CD4-positive, alpha-beta T cell treated with Interleukin-17A for 4 hours (primary cell): ENCODE data around the gene VPS52.
"Not testable (repeated sequence)": the region's sequence is repeated elsewhere in the genome, so short reads cannot be mapped to it uniquely, and the experiment has no call there.

Experiments used
- DNase-seq: peaks from one replicate; pipeline ENCODE4 v3.0.0-alpha.2; 2020; ENCODE audit warnings: mixed read lengths

Gene VPS52

DNA sequence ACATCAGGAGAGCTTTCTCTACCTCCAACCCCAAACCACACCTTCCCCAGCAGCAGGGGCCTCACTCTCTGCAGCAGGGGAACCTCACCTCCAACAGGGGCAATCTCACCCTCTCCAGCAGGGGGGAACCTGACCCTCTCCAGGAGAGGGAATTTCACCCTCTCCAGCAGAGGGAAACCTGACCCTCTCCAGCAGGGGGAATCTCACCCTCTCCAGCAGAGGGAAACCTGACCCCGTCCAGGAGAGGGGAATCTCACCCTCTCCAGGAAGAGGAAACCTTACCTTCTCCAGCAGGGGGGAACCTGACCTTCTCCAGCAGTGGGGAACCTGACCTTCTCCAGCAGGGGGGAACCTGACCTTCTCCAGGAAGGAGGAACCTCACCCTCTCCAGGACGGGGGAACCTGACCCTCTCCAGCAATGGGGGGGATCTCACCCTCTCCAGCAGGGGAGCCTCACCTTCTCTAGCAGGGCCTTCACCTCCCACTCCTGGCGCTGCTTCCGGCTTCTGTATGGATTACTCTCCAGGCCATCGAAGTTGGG lies 8.4 kb upstream of the VPS52 start:
- DNase-seq = peak; percentile 13

DNA sequence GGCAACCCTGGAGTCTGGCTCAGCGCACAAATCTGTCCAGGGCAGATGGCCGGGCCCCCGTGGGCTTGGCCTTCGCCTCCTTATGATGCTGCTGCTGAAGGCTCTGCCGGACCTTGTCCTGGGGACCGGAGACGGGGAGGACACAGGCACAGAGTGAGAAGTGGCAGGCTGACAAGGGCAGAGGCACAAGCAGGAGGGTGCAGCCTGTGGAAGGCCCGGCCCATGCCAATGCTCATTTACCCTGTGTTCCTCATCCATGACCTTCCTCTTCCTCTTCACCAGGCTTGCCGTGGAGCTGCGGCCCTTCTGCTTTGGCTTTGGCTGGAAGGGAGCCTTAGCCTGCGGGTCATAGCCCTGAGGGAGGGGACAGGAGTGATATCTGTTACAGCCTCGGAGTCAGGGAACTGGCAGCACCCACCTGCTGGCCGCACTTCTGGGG lies 7.6 kb upstream of the VPS52 start:
- DNase-seq = no peak

DNA sequence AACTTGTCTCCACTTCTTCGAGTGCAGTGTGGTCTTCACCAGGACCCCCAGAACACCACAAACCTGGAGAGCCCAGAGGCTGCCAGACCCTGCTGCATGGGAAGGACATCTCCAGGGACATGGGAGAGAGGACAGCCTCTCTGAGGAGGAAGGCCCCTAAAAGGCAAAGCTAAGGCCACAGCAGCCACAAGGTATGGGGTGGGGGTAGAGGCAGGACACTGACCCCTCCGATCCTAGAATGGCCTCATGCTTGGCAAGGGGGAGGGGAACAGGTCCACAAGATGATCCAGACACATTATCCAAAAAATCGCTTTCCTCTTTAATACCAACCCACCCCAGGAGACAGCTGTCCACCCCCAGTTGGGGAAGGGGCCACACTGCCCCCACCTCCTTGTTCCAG lies 7.1 kb upstream of the VPS52 start:
- no peak for DNase-seq

DNA sequence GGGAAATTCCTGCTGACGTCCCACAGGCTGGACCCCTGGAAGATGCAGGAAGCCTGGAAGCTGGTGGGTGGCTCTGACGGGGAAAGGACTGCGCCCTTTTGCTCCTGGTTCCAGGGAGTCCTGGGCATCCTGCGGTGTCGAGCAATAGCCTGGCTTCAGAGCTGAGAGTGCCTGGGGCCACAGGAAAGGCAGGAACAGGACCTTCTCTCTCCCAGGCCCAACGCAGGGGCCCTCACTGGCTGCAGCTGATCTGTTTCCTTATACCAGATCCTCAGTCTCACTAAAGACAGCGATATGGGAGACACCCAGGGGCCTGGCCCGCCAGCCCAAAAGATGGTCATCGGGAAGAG lies 6.7 kb upstream of the VPS52 start:
- DNase-seq = no peak

DNA sequence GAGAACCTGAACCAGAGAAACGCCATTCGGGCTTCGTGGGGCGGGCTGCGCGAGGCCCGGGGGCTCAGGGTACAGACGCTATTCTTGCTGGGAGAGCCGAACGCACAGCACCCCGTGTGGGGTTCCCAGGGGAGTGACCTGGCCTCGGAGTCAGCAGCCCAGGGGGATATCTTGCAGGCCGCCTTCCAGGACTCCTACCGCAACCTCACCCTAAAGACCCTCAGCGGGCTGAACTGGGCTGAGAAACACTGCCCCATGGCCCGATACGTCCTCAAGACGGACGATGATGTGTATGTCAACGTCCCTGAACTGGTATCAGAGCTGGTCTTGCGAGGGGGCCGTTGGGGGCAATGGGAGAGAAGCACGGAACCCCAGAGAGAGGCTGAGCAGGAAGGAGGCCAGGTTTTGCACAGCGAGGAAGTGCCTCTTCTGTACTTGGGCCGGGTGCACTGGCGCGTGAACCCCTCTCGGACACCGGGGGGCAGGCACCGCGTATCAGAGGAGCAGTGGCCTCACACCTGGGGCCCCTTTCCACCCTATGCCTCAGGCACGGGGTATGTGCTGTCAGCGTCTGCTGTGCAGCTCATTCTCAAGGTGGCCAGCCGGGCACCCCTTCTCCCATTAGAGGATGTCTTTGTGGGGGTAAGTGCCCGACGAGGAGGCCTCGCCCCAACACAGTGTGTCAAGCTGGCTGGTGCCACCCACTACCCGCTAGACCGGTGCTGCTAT lies 6.2 kb upstream of the VPS52 start:
- DNase-seq = peak; percentile 29

DNA sequence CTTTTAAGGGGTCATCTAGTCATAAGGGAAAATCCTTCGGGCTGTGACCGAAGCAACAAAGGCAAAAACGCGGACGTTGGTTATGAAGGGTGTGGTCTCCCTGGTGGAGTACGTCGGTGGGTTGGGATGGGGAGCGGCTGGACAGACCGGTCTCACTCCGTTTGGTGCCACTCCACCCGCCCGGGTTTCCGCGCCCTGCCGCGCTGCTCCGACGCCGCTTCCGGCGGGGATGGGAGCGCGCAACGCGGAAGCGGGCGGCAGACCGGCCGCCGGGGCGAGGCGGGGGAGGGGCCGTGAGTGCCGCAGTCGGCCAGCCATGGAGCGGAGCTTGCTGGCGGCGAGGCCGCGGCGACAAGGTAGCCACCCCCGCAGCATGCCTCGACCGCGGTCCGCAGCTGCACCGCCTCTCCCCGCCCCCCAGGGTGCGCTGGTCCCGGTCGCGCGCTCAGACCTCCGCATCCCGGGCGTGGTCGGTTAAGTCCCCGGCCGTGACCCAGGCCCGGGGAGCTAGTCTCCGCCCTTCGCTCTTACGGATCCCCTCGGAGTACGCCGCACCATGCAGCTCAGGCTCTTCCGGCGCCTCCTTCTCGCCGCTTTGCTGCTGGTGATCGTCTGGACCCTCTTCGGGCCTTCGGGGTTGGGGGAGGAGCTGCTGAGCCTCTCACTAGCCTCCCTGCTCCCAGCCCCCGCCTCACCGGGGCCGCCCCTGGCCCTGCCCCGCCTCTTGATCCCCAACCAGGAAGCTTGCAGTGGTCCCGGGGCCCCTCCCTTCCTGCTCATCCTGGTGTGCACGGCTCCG lies 5.4 kb upstream of the VPS52 start, which contains the start of gene B3GALT4:
TSS of gene B3GALT4 (plus strand) at position 260 of the 799 bp plus-strand sequence. CDS start at position 557, 297 bp downstream.
- DNase-seq = peak; percentile 85

DNA sequence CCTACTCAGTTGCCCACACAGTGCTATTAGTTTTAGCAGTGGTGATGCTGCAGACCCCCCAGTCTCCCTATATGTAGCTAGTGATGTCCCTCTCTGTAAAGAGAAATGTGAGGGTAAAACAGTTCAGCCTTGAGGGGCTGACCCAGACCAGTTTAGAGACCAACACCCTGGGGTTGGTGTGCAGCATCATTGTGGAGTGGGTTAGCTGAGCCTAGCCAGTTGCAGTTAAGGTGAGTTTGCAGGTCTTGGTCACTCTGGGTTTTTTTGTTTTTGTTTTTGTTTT lies 4.8 kb upstream of the VPS52 start:
- no peak for DNase-seq

DNA sequence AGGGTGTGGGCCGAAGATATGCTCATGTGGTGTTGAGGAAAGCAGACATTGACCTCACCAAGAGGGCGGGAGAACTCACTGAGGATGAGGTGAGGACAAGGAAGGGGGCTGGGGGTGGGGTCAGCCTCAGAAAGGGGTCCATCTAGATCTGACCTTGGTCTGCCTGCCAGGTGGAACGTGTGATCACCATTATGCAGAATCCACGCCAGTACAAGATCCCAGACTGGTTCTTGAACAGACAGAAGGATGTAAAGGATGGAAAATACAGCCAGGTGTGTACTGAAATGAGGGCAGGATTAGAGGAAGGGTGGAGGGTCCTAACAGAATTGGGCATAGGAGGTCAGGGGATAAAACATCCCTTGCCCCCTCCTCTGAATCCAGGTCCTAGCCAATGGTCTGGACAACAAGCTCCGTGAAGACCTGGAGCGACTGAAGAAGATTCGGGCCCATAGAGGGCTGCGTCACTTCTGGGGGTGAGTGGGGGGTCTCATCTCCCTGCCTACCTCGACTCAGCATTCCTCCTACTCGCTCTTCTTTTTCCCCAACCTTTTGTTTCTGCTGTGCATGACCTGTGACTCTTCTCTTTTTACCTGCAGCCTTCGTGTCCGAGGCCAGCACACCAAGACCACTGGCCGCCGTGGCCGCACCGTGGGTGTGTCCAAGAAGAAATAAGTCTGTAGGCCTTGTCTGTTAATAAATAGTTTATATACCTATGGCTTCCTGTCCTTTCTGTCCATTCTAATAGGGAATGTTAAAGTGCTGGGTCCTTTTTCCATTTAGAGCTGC lies 4.3 kb upstream of the VPS52 start:
- not testable (repeated sequence) for DNase-seq

DNA sequence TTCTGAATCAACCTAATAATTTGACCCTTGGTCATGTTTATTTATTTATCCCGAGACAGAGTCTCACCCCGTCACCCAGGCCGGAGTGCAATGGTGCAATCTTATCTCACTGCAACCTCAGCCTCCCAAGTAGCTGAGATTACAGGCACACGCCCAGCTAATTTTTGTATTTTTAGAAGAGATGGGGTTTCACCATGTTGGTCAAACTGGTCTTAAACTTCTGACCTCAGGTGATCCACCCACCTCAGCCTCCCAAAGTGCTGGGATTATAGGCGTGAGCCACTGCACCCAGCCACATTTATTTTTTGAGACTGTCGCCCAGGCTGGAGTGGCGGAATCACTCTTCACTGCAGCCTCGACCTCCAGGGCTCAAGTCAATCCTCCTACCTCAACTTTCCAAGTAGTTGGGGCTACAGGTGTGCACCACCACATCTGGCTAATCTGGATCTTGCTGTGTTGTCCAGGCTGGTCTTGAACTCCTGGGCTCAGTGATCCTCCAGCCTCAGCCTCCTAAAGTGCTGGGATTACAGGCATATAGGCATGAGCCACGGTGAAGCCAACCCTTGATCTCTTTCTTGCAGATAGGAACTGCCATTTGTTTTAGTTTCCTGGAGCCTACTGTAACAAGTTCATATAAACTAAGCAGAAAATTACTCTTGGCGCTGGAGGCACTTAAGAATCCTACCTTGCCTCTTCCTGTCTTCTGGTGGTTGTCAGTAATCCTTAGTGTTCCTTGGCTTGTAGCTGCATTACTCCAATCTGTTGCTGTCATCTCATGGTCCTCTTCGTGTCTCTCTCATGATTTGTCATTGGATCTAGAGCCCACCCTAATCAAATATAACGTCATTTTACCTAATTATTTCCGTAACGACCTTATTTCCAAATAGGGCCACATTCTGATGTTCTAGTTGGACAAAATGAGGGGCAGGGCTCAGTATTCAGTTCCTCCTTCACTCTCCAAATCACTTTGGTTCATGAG lies 2.5 kb upstream of the VPS52 start:
- no peak for DNase-seq

DNA sequence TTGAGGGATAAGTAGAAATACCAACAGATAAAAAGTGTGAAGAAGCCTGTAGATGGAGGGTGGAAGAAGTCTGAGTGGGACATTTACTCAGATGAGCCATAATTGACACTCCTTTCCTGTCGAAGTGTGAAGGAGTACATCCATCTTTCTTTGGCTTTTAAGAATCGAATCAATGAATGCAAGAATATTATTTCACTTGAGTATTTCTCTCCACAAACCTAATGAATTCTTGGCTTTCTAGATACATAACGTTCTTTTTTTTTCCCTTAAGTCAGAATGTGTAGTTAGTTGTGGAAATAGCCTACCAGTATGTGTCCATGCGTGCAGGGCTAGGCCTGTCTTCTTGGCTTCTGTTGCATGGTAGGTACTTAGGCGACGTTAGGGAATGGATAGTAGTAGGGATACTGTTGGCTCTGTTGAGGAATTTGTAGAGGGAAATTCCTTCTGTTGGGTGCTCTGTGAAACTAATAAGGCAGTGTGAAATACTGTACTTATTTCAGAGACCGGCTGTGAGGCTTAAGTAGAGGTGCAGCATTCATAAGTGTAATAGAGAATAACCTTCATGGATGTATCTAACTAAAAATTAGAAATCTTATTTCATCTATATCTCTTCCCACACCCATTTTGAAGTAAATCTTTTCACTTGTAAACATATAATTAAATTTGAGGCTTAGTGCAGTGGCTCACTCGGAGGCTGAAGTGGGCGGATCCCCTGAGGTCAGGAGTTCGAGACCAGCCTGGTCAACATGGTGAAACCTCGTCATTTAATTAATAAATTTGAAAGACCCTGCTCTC lies 1.6 kb upstream of the VPS52 start:
- no peak for DNase-seq

DNA sequence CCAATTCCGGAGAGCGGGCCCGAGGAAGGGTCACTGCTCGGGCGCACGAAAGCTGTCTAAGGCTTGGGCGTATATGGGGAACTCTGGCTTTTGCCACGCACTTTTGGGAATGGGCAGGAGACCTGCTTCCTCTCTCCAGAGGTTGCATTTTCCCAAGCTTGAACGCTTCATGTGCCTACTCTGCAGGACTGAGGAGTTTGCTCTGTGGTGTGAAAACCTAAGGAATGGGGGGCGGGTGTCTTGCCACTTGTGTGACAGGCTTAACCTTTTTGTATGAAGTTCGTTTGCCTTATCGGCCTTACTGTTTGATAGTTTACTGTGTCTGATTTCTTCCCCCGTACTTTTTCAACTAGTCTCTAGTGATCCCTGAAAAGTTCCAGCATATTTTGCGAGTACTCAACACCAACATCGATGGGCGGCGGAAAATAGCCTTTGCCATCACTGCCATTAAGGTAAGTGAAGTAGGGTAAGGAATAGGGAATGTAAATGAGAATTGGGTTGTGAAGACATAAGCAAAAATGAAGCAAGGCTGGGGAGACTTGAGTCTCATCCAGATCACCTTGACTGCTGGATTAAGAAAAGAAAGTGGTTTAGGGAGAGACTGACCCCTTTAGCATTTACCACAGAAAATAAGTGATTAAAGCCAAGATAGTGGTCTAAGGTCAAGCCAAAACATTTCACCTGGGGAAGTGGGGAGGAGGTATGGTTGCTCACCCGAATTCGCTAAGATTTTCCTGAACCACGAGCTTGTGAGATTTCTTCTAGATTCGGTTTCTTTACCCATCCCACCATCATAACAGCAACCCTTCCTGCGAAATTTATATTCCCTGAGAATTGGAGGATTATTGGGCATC lies 826 bp upstream of the VPS52 start:
- DNase-seq = no peak

DNA sequence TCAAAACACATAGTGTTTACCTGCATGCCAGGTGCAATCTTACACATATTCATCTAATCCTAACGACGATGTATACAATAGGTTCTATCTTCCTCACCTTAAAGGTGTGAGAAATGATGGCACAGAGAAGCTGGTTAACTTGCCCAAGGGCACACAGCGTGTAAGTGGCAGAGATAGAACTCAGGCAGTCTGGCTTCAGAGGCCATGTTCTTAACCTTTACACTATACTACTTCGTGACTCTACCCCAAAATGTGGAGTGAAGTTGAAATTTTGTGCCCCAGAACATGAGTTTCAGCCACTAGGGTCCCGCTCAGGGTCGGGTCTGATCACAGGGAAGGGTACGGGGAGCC lies 584 bp downstream of the VPS52 start:
- no peak for DNase-seq

DNA sequence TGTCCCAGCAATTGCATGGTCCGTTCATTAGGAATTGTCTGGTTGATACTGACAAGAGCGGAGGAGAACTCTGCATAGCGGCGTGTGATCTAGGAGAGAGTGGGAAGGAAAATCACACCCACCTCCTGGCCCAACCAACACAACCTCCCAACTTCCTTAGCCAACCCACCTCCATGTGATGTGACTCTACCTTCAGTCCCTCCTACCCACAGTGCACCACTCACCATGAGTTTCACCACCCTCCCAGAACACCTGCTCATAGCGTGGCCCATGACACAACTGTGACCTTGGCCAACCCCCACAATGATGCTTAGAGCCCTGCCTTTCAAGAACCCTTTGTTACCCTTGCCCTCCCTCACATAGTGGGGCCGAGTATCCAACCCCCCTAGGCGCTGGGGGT lies 7.7 kb downstream of the VPS52 start:
- DNase-seq = no peak

DNA sequence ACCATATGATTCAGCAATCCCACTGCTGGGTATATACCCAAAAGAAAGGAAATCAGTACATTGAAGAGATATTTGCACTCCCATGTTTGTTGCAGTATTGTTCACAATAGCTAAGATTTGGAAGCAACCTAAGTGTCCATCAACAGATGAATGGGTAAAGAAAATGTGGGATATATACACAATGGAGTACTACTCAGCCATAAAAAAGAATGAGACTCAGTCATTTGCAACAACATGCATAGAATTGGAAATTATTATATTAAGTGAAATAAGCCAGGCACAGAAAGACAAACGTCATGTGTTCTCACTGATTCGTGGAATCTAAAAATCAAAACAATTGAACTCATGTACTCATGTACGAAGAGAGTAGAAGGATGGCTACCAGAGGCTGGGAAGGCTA lies 9.2 kb downstream of the VPS52 start:
- not testable (repeated sequence) for DNase-seq

DNA sequence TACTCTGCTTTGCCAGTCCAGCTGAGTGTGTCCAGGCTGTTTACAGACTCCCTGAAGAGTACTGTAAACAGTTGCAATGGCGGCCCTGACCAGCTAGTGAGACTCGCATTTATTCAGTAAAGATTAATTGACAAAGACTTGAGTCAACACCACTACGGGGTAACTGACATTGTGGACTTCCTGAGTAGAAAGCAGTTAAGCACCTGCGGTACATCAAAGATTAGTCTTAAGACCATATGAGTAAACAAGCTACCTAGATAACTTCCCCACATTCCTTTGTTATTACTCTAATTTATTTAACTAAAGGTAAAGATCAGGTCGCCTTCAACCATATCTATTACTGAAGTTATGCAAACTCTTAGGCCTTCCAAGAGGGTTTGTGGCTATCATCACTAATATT lies 12.6 kb downstream of the VPS52 start:
- DNase-seq = no peak

DNA sequence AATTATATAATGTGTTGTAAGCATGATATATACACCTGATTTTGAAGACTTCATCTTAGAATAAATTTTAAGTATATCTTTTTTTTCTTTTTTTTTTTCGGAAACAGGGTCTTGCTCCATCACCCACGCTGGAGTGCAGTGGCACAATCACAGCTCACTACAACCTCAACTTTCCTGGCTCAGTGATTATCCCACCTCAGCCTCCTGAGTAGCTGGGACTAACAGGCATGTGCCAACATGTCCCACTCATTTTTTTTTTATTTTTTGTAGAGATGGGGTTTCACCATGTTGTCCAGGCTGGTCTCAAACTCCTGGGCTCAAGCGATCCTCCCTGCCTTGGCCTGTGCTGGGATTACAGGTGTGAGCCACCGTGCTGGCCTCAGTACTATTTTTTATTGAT lies 17.1 kb downstream of the VPS52 start:
- DNase-seq = no peak

DNA sequence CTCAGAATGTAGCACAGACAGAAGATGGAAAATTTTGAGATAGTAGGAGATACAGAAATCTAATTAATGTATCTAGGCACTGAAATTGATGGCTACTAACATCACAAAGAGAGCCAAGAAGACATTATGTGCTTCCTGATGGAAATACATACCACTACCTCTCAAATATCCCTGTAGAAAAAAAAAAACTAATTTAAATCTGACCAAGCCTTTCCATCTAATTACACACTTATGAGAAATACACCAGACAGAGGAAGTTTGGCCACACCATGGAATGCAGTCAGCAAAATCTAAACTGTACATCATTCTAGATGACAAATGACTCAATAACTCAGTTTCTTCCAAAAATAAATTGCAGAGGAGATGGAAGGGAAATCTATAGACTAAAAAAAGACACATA lies 18.9 kb downstream of the VPS52 start:
- DNase-seq = no peak

DNA sequence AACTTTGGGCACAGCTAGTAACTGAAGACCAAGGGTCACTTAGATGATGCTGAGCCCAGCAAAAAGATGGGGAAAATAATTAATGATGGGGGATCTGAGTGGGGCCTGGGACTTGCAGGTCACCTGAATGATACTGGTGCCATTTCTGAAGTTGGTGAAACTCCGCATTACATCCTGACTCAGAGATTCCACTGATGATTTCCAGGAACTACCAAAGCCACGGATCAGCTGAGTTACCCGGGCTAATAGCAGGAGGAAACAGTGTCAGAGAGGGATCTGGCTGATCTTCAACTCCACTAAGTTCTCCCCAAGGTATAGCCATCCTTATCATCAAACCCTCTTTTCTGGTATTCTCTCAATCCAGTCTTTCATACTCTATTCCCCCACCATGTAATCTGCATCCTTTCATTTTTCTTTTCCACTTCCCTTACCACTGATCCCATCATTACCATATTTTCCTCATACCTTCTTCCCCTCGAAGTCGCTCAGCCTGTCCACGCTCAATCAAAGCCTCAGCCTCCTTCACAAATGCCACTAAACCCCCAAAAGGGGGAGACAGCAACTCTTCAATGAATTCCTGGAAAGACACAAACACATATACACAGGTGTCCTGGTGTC lies 20.2 kb downstream of the VPS52 start:
- DNase-seq = no peak

DNA sequence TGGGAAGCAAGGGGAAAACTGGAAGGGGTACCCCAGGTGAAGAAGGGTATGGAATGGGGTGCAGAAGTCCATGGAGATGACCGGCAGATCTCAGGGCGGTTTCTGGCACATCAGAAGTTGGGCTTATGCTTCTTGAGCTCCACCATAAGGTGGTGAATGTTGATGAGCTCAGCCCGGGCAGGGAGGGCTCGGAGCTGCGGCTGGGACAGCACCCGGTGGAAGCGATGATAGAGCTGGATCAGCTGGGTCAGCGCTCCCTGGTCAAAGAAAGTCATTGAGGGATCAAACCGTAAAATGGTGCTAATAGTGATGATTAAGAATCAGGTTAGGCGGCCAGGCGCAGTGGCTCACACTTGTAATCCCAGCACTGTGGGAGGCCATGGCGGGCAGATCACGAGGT lies 20.9 kb downstream of the VPS52 start:
- no peak for DNase-seq
